HS-27A (cell line): Measurements from ENCODE around the gene DNAH17.

Experiments
- DNase-seq: peaks from one replicate; pipeline ENCODE4 v3.0.0-alpha.2; 2012; ENCODE audit warnings: low read depth, missing footprints

DNAH17 gene

DNA sequence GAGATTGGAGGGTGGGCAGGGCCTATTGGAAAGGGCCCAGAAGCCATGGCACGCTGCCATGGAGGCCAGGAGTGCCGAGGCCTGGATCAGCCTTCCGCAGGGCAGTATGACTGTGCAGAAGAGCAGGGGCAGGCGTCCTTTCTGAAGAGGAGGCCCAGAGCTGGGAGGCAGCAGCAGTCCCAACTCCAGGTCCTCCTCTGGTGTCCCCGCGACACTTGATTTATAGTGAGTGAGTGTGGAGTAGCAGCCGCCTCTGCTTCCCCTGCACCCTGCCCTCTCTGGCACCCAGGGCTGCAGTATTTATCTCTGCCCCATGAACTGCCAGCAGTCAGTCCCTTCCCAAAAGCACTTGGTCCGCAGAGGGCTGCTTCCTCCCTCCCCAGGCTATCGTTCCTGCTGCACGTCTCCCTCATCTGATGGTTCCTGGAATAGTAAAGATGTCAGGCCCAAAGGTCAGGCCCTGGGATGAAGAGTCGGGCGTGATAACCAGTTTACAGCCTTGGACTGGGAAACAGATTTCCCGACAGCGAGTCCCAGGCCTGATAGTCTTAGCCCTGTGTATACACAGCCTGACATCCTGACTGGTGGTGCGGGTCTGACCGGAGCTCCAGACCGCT, 165.8 kb downstream of the DNAH17 start:
- DNase-seq: no peak

DNA sequence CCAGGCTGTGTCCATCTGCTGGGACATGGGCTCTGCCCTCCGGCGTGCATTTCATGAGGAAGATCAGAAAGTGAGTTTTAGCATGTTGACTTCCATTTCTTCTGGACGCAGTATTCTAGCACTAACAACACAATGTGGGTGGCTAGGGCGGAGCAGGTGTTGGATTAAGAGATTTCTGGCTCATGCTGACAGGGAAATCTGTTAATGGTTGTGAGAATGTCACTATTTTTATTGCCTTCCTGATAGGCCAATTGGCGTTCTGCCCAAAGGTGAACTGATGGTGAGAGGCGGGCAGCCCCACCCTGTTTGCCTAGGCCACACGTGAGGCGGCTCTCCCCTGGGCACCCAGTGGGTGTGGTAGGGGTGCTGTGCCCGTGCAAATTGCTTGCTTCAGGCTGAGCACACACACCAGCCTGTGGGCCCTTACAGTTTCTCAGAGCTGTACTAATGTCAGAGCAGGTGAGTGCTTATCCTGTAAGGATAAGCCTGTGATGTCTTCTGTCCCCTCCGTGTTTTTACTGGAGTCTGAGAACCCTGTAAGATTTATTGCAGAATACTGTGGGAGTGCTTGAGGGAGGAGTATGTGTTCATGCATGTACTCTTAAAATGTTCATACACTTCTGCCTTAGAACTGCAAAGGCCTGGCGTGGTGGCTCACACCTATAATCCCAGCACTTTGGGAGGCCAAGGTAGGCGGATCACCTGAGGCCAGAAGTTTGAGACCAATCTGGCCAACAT, 167.8 kb downstream of the DNAH17 start:
- no peak for DNase-seq

DNA sequence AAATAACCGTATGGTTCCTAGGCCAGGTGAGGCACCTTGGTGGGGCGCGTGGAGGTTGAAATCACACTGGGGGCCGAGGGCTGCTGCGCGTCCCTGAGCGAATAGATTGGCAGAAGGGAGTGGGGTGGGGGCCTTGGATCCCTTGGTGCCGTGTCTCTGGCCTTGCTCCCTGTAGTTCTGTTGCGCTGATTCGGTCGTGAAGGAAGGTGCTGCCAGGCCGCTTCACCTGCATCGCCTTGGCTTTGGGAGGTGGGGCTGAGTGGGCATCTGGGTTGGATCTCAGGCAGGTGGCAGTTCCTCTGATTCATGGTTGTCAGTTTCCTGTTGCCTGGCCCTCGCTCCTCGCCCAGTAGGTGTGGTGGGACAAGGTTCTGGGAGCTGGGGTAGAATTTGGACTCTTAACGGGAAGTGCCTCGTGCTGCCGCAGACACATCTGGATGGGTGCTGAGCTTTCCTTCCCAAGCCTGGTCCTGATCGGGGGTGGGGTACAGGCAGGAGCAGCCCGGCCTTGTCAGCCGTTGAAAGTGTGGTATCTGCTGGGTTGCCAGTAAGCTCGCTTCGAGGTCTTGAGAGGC, 168.6 kb downstream of the DNAH17 start:
- DNase-seq: no peak

- DNase-seq: no peak
Observed at GRCh38 chr17:78407387-78408000, 169.7 kb downstream of the DNAH17 start.

DNA sequence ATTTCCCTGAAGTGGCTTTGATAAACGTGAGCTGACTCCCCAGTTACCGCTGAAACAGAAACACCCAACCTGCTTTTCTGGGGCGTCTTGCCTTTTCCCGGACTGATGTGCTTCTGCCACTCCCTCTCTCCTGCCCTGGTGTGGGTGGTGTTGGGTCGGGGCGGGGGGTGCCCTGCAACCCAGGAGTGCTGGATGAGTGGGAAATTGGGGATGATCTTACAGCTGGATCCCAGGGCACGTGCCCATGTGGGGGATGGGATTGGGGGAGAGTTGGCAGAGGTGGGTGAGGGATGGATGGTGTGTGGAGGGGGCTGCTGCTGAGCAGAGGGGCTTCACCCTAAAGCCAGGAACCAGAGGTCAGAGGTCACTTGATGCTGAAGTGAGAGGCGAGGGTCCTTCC, 170.3 kb downstream of the DNAH17 start:
- no peak for DNase-seq

GRCh38 chr17:78406396-78406795, 170.8 kb downstream of the DNAH17 start:
- DNase-seq: no peak

DNA sequence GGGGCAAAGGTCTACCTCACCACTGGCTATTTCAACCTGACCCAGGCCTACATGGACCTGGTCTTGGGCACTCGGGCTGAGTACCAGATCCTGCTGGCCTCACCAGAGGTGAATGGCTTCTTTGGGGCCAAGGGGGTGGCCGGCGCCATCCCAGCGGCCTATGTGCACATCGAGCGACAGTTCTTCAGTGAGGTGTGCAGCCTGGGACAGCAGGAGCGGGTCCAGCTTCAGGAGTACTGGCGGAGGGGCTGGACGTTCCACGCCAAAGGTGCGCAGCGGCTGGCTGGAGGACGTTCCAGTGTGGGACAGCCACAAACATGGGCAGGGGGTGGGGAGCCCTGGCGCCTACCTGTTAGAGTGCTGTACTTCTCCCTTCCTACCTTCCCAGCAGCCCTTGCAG, 173.4 kb downstream of the DNAH17 start:
- no peak for DNase-seq

DNA sequence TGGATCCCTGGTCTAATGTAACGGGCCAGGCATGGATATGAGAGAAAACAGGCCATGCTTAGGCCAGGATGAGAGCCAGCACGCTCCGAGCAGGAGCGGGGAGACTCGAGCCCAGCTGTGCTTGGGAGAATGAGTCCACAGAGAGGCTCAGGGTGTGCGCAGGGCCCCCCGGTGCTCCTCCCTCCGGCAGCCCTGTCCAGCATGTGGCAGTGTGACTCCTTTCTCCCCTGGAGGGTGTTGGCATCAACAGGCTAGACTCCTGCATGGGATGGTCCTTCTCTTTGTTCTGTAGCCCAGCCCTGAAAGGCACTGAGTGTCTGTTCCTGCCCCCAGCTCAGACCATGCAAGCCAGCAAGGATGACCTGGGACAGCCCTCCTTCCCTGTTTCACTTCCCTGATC, 175.3 kb downstream of the DNAH17 start:
- DNase-seq: no peak

- DNase-seq: no peak
Observed at GRCh38 chr17:78401246-78401645, 175.9 kb downstream of the DNAH17 start.

GRCh38 chr17:78400581-78401240, 176.5 kb downstream of the DNAH17 start:
- no peak for DNase-seq

DNA sequence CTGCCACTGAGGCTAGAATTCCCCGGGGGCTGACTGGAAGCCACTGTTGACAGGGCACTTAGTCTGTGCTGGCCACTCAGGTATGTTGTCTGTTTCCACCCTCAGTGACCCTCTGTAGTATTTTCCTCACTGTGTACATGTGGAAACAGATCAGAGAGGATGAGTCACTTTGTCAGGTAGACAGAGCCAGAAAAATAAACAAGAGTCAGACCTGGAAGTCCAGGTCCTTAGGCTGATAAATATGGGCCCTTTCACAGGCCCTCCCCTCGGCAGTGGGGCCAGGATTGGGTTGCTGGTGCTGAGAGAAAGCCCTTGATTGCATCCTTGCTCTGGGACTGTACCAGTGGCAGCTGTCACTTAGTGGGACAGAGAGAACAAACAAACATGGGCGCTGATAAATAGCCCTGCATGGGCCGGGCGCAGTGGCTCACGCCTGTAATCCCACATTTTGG, 177.5 kb downstream of the DNAH17 start:
- no peak for DNase-seq

DNA sequence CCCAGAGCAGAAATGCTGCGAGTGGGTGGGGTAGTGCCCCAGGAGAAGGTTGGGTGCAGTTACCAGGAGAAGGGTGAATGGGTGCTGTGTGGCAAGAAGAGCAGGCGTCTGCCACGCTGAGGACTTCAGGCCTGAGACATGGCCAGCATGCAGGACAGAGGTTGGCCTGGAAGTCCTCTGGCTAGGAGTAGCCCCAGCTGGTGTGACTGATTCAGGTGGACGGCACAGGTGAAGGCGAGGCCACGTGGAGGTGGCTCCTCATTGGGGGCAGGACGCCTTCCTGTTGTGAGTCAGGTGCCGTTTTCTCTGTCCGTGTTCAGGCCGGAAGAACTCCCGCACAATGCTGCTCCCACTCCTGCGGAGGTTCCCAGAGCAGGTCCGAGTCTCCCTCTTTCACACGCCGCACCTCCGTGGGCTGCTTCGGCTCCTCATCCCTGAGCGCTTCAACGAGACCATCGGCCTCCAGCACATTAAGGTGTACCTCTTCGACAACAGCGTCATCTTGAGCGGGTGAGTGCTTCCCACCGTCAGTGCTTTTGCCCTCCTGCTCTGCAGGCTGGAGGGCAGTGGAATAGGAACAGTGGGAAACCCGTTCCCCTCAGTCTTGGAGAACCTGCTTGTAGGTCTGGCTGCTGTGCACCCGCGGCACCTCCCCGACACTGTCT, 178.0 kb downstream of the DNAH17 start:
- DNase-seq: no peak

DNA sequence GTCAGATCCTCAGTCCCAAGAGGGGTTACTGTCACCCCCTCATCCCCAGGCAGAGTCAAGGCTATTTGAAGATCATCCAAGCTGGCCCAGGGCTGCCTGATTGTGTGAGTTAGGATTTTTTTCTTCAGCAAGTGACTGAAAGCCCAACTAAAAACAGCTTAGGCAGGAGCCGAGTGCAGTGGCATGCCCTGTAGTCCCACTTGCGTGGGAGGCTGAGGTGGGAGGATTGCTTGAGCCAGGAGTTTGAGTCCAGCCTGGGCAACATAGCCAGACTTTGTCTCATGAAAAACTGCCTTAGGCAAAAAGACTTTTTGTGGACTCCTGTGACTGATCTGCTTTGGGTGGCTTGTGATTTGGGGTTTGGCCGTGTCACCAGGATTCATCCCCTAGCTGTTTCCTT, 178.8 kb downstream of the DNAH17 start:
- no peak for DNase-seq

GRCh38 chr17:78397681-78398101, 179.5 kb downstream of the DNAH17 start:
- DNase-seq: no peak

DNA sequence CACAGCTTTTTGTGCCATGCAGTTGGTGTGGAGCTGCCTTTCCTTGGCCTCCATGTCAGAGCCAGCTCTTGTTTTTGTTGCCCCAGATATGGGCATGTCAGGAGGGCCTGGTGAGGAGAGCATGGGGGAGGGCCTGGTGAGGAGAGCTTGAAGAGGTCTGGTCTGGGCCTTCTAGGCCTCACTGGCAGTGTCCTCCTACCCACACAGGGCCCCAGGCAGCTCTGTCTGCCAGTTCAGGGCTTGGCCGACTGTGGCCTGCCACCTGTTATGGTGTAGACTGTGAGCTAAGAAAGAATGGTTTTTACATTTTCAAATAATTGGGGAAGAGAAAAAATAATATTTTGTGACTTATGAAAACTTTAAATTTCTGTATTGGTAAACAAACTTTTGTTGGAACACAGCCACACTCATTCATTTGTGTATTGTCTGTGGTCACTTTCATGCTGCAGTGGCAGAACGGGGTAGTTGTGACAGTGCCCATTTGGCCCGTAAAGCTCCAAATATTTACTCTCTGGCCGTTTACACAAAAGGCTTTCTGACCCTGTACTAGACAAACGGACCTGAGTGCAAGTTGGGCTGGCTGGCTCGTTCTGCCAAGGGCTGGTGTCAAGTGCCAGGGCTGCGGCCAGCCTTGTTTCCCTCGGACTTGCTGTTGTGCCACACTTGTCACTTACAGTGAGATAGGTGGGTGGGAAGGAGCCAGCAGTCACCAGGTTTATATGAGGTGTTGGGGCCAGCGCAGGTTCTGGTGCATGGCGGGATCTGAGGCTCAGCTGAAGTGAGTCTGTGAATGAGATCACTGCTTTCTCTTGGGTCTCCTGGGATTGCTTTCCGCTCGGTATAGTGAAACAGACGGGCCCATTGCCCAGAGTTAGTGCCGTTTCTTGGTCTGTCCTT, 180.5 kb downstream of the DNAH17 start:
- DNase-seq: no peak

- DNase-seq: no peak
Observed at GRCh38 chr17:78395155-78395554, 182.0 kb downstream of the DNAH17 start.

GRCh38 chr17:78394209-78394608, 183.0 kb downstream of the DNAH17 start:
- no peak for DNase-seq

DNA sequence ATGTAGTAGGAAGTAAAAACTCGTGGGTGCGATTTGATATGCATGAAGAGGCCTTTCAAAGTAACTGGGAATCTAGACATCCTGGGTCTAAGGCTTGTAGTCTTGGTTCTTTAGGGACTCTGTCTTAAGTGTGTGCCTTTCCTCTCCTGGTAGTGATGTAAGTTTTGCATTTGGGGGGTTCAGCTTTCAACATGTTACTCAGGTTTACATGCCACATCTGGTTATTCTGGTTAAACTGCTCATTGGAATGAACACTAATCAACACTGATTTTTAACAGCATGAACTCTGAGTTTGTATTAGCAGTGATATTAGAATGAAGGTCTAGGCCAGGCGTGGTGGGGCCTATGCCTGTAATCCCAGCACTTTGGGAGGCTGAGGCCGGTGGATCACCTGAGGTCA, 183.6 kb downstream of the DNAH17 start:
- DNase-seq: no peak

DNA sequence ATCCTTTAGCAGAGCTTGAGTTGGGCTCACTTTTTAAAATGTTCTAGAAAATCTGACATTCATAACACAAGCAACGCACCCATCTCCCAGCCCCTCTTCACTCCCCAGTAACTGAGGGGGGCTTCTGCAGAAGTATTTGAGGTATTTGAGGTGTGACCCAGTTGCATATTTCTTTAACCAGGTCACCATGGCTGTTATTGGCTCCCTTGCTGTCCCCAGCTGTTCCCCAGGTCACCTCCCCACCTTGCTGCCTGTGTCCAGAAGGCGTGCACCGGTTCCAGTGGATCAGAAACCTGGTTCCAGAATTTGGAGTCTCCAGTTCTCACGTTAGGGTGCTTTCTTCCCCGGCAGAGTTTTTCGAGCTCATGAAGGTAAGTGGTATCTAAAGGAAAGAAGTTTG, 184.9 kb downstream of the DNAH17 start:
- DNase-seq: no peak

GRCh38 chr17:78391843-78392242, 185.4 kb downstream of the DNAH17 start:
- no peak for DNase-seq

GRCh38 chr17:78391051-78391431, 186.2 kb downstream of the DNAH17 start:
- DNase-seq: no peak
